MM.1S (cell line): ENCODE data around the gene CCR5AS.

Experiments
- CTCF ChIP-seq: fragments of 300-600 bp; sonication (generic); IDR thresholded peaks from 2 replicates; pipeline ENCODE4 v1.5.1; 2016; ENCODE audit warnings: antibody characterized with exemption, low read length, mixed read lengths
- EZH2 ChIP-seq: fragments of 300-600 bp; sonication (generic); optimal IDR thresholded peaks from 2 replicates; pipeline ENCODE3; 2017; ENCODE audit warnings: low read depth, mild to moderate bottlenecking, antibody characterized with exemption, low read length, mixed read lengths
- EZH2phosphoT487 ChIP-seq: fragments of 300-600 bp; sonication (generic); IDR thresholded peaks from 2 replicates; pipeline ENCODE4 v1.6.1; 2018; ENCODE audit warnings: antibody characterized with exemption, low read length

GRCh38 chr3:46374755-46375154 is 32.1 kb downstream of the CCR5AS start:
- TF ChIP-seq CTCF (no peak), EZH2 (no peak), EZH2phosphoT487 (no peak)
